Epithelial cell of proximal tubule (primary cell): Measurements from ENCODE around the gene PRR35. TPM values are rescaled to one million over a fixed set of nuclear protein-coding genes. Genes with fewer than 3 reads are reported as not detected.

Experiments used
- DNase-seq: peaks from one replicate; pipeline ENCODE4 v3.0.0-alpha.2; 2011; ENCODE audit warnings: low read depth
- H3K4me3 ChIP-seq: 2 replicates; pipeline ENCODE4 v1.5.1; 2011; ENCODE audit warnings: low read depth, mild to moderate bottlenecking, low read length
- CTCF ChIP-seq: conservative IDR thresholded peaks from 2 replicates; pipeline ENCODE4 v1.5.1; 2012; ENCODE audit warnings: low read depth, mild to moderate bottlenecking, low read length
- total RNA-seq: library from RNA; depleted of rRNA; stranded (reverse); fragments of >200 nt; gene quantifications from 2 replicates; pipeline ENCODE4 v1.2.3, GENCODE V29; 2015

The PRR35 gene
- total RNA-seq, 1 donor from 2014 or later, result not detected

- no peak for TF ChIP-seq CTCF
- no peak overlapping the region for H3K4me3 ChIP-seq
- DNase-seq, result no peak
Measured at GRCh38 chr16:557463-558297, 2.5 kb upstream of the PRR35 start.

GRCh38 chr16:558298-559020 is 1.7 kb upstream of the PRR35 start:
- H3K4me3 ChIP-seq, result no peak overlapping the region
- DNase-seq, result no peak
- no peak for TF ChIP-seq CTCF

- DNase-seq, result no peak
- no peak for TF ChIP-seq CTCF
- no peak overlapping the region for H3K4me3 ChIP-seq
Measured at GRCh38 chr16:559021-559380, 1.2 kb upstream of the PRR35 start.

GRCh38 chr16:559411-560203 is 587 bp upstream of the PRR35 start:
- no peak overlapping the region for H3K4me3 ChIP-seq
- no peak for TF ChIP-seq CTCF
- no peak for DNase-seq

GRCh38 chr16:560701-561412 is 663 bp downstream of the PRR35 start:
- no peak overlapping the region for H3K4me3 ChIP-seq
- TF ChIP-seq CTCF, result no peak
- DNase-seq, result no peak

GRCh38 chr16:561413-561794 is 1.2 kb downstream of the PRR35 start:
- no peak for DNase-seq
- no peak for TF ChIP-seq CTCF
- no peak overlapping the region for H3K4me3 ChIP-seq
